Choroid plexus epithelial cell (primary cell): ENCODE results near the gene STIM2.

Experiments
- DNase-seq: peaks from one replicate; pipeline ENCODE4 v3.0.0-alpha.2; 2010; ENCODE audit warnings: low read depth
- H3K4me3 ChIP-seq: 2 replicates; pipeline ENCODE4 v1.5.1; 2011; ENCODE audit warnings: low read depth, mild to moderate bottlenecking, control low read depth, low read length, moderate library complexity
- TF ChIP-seq, protein P1 (sequence below): conservative IDR thresholded peaks from 2 replicates; pipeline ENCODE4 v1.5.1; 2011; ENCODE audit warnings: low read depth, mild to moderate bottlenecking, control low read depth, inconsistent platforms, low read length, moderate library complexity

The STIM2 gene

DNA sequence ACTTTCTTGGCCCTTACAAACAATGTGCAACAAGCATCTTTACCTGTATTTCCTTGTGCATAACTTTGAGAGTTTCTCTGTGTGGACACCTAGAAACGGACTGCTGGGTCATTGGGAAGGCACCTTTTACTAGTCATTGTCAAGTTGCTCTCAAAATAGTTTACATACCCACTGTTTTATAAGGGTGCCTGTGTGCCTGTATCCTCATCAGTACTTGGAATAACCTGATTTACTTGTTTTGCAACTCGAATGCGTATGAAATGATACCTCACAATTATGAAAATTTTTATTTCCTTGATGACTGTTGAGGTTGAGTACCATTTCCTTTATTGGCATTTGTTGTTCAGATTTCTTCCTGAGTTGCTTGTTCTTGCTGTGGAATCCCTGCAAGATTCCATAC lies 150.8 kb downstream of the STIM2 start:
- DNase-seq = no peak
- no peak overlapping the region for H3K4me3 ChIP-seq
- TF ChIP-seq, protein P1, sequence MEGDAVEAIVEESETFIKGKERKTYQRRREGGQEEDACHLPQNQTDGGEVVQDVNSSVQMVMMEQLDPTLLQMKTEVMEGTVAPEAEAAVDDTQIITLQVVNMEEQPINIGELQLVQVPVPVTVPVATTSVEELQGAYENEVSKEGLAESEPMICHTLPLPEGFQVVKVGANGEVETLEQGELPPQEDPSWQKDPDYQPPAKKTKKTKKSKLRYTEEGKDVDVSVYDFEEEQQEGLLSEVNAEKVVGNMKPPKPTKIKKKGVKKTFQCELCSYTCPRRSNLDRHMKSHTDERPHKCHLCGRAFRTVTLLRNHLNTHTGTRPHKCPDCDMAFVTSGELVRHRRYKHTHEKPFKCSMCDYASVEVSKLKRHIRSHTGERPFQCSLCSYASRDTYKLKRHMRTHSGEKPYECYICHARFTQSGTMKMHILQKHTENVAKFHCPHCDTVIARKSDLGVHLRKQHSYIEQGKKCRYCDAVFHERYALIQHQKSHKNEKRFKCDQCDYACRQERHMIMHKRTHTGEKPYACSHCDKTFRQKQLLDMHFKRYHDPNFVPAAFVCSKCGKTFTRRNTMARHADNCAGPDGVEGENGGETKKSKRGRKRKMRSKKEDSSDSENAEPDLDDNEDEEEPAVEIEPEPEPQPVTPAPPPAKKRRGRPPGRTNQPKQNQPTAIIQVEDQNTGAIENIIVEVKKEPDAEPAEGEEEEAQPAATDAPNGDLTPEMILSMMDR = no peak

DNA sequence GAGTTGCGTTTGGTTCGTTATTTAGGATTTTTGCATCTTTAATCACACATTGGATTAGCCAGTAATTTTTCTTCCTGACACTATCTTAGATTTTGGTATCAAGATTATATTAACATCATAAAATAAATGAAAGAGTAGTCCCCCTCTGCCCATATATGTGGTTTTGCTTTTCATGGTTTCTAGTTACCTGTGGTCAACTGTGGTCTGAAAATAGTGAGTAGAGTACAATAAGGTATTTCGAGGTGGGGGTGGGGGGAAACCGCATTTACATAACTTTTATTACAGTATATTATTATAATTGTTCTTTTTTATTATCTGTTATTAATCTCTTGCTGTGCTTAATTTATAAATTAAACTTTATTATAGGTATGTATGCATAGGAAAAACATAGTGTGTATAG lies 152.4 kb downstream of the STIM2 start:
- TF ChIP-seq, protein P1 = no peak
- no peak overlapping the region for H3K4me3 ChIP-seq
- no peak for DNase-seq

DNA sequence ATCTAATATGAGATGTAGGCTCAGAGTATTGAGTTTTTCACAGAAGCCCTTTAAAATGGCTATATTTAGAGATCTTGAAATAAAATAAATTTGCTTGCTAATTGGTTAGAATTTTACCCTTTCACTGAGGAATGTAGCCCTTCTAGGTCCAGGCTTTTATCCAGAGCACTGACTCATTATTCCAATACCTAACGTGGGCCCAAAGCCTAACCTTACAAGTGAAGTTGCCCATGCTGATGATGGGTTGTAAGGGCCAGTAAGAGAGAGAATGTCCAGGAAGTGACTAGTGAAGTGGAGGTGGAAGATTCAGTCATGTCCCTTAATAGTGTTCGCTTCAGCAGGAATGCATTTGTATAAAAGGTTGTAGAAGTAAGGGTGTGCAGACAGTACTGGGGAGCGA lies 155.9 kb downstream of the STIM2 start:
- no peak for DNase-seq
- TF ChIP-seq, protein P1 = no peak
- H3K4me3 ChIP-seq = no peak overlapping the region

DNA sequence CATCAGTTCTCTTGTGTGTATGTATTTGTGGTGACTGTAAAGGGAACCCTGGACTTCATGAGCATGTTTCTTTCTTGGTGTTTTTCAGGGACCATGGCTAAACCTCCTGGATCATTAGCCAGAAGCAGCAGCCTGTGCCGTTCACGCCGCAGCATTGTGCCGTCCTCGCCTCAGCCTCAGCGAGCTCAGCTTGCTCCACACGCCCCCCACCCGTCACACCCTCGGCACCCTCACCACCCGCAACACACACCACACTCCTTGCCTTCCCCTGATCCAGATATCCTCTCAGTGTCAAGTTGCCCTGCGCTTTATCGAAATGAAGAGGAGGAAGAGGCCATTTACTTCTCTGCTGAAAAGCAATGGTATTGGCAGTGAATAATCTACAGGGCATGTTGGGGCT lies 157.0 kb downstream of the STIM2 start:
- TF ChIP-seq, protein P1 = no peak
- no peak overlapping the region for H3K4me3 ChIP-seq
- DNase-seq = no peak

DNA sequence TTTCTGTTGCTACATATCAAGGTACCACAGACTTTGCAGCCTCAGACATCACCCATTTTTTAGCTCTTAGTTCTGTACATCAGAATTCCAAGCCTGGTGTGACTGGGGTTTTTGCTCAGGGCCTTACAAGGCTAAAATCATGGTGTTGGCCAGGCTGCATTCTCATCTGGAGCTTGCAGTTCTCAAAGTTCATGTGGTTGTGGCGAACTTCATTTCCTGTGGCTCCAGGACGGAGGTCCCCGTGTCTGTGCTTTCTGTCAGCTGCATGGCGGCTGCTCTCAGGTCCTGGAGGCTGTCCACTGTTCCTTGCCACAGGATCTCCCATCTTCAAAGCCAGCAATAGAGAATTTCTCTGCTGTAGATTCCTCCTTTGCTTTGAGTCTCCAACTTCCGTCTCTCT lies 157.4 kb downstream of the STIM2 start:
- DNase-seq = no peak
- TF ChIP-seq, protein P1 = no peak
- no peak overlapping the region for H3K4me3 ChIP-seq

DNA sequence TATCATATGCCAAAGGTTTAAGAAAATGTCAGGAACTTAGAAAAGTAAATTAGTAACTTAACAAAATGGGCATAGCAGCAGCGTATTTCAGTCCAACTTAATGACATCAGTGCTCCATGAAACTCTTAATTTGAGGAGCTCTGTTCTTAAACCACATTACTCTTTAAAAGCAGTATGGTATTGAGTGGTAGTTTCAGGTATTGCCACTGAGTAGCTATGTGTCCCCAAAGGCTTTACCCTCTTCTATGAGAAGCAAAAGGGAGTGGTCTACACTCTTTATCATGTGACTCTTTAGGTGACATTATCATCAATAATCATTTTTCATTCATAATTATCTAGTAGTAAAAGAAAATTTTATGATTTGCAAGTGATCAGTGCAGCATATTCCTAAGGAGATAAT lies 158.3 kb downstream of the STIM2 start:
- no peak overlapping the region for H3K4me3 ChIP-seq
- TF ChIP-seq, protein P1 = no peak
- DNase-seq = no peak

DNA sequence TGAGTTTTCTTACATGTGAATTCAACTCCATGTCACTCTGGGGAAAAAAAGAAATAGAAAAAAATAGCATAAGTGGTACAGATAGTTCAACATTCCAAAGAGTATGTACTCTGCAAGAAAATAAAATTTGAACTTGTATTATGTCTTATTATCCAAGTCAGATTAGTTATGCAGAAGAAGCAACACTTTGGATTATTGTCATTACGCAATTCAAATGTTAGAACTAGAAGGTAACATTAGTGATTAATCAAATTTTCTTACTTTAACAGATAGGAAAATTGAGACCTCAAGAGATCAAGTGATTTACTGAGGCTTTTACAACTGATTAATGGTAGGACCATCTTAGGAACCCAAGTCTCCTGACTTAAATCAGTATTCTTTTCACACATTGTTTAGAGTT lies 159.1 kb downstream of the STIM2 start:
- H3K4me3 ChIP-seq = no peak overlapping the region
- DNase-seq = no peak
- TF ChIP-seq, protein P1 = no peak
